HCT116 (cell line): Measurements from ENCODE around the gene ALDH1L1.

Source experiments
- CEBPB ChIP-seq: IDR thresholded peaks from 2 replicates; pipeline ENCODE4 v1.6.1; 2012; ENCODE audit warnings: low read depth
- CTCF ChIP-seq, 3 experiments: fragments of 200-600 bp in 1 of 3; sonication (generic) in 1 of 3; IDR thresholded peaks in 2 of 3; conservative IDR thresholded peaks in 1 of 3; 2 replicates each; pipeline ENCODE4 v1.5.1; 2012 to 2017; ENCODE audit warnings: low read depth in 2 of 3, low read length in 2 of 3, antibody characterized with exemption in 1 of 3, borderline replicate concordance in 1 of 3, control low read depth in 1 of 3, mild to moderate bottlenecking in 1 of 3, mixed read lengths in 1 of 3, mixed run types in 1 of 3, moderate library complexity in 1 of 3; ENCODE audit not compliant: insufficient read depth in 1 of 3
- EGR1 ChIP-seq: IDR thresholded peaks from 2 replicates; pipeline ENCODE4 v1.6.1; 2012; ENCODE audit warnings: low read depth
- ELF1 ChIP-seq: IDR thresholded peaks from 2 replicates; pipeline ENCODE4 v1.6.1; 2012; ENCODE audit warnings: low read depth, borderline replicate concordance
- EZH2 ChIP-seq: fragments of 200-600 bp; sonication (generic); IDR thresholded peaks from 2 replicates; pipeline ENCODE4 v1.6.1; 2017; ENCODE audit warnings: antibody characterized with exemption, mixed run types
- FOSL1 ChIP-seq: IDR thresholded peaks from 2 replicates; pipeline ENCODE4 v1.6.1; 2012; ENCODE audit warnings: low read depth
- JUND ChIP-seq: IDR thresholded peaks from 2 replicates; pipeline ENCODE4 v1.6.1; 2012
- POLR2A ChIP-seq: IDR thresholded peaks from 2 replicates; pipeline ENCODE4 v1.7.0; 2011; ENCODE audit warnings: borderline replicate concordance; ENCODE audit not compliant: insufficient read depth, insufficient read length; ENCODE audit errors: extremely low read depth
- POLR2AphosphoS5 ChIP-seq: IDR thresholded peaks from 2 replicates; pipeline ENCODE4 v1.6.1; 2011; ENCODE audit warnings: mild to moderate bottlenecking, low read depth, low read length, moderate library complexity
- RAD21 ChIP-seq: IDR thresholded peaks from 2 replicates; pipeline ENCODE4 v1.6.1; 2012; ENCODE audit warnings: low read depth, mild to moderate bottlenecking
- SP1 ChIP-seq: IDR thresholded peaks from 2 replicates; pipeline ENCODE4 v1.6.1; 2012; ENCODE audit warnings: low read depth

DNA sequence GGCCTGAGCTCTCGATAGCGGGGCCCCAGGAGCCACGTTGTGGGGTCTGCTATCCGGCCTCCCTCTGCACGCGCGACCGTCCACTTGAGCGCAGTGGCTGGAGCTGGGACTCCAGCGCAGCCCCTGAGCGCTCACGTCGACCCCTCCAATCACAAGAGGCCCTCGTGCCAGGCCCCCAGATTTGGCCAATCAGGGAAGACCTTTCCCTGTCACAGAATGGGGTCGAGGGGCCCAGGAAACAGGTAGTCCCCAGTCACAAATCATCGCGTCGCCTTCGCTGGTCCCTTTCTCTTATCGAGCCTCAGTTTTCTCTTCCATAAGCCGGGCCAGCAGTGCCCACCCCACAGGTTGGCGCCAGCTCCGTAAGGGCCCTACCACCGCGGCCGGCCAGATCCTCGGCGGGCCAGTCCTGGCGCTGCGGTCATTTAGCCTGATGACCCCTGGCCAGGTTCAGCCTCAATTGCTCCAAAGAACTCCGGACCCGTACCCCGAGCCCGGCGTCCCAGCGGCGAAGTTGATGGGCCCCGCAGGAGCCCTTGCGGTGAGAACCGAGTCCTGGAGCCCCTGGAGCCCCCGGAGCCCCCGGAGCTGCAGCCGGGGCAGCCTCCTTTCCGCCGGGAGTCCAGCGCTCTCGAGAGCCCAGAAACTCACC lies 435 bp downstream of the ALDH1L1 start:
- TF ChIP-seq CTCF (IDR thresholded peaks at IDR 0.05 in 2 of 3, conservative IDR thresholded peaks at IDR 0.05 in 1 of 3; ENCODE audit: borderline replicate concordance in 1 of 3, insufficient read depth in 1 of 3, low read depth in 2 of 3, low read length in 2 of 3): no peak
- no peak for TF ChIP-seq POLR2A
- no peak for TF ChIP-seq FOSL1
- no peak for TF ChIP-seq EZH2
- TF ChIP-seq EGR1: no peak
- TF ChIP-seq SP1: no peak
- no peak for TF ChIP-seq JUND
- TF ChIP-seq RAD21: no peak
- TF ChIP-seq POLR2AphosphoS5: no peak
- TF ChIP-seq CEBPB: no peak
- no peak for TF ChIP-seq ELF1
